ENCODE results near the gene RPA3. TPM values are rescaled to one million over a fixed set of nuclear protein-coding genes. Genes with fewer than 3 reads are reported as not detected.

Gene RPA3
- total RNA-seq, 4 donors from 2014 or later, result 14.9 to 35.2 (median 18.4) TPM

DNA sequence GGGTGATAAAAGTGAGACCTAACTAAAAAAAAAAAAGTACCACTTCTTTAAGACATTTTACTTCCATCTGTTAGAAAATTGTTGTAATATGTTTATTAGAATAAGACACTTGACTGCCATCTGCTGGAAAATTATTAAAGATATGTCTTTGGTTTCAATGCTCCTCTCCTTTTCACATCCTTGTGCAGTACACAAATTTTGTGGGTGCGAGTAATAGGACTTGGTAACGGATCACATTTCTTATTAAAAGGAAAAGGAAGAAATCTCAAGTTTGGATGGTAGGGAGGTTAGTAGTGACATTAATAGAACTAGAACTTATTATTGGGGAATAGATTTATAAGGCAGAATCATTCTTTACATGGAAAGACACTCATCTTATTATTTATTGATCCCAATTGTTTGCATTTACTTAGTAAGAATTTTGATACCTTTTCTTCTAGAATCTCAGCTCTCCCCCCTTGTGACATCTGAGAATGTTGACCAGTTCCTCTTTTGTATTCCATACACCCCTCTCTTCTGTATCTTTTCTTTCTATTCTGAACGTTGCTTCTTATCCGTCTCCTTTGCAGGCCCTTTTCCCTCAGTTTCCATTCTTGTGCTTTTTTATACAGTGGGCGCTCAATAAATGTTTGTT is 43.0 kb upstream of the RPA3 start:
- DNase-seq (ENCODE audit: low spot score in 2 of 2), result no peak
- Histone ChIP-seq H3K27ac (peak overlapping the region; percentile 86), H3K36me3 (no peaks in the 10 kb centered on the region), H3K27me3 (no peaks in the 10 kb centered on the region), H3K4me3 (peak overlapping the region; percentile 50), H3K9me3 (no peaks in the 10 kb centered on the region), H3K4me1 (peaks cover 28% of the 10 kb centered on the region)
- TF ChIP-seq POLR2A (IDR thresholded peaks at IDR 0.05) (no peak), EP300 (IDR thresholded peaks at IDR 0.05) (no peak), POLR2AphosphoS5 (IDR thresholded peaks at IDR 0.05) (no peak)
- TF ChIP-seq, protein P1, sequence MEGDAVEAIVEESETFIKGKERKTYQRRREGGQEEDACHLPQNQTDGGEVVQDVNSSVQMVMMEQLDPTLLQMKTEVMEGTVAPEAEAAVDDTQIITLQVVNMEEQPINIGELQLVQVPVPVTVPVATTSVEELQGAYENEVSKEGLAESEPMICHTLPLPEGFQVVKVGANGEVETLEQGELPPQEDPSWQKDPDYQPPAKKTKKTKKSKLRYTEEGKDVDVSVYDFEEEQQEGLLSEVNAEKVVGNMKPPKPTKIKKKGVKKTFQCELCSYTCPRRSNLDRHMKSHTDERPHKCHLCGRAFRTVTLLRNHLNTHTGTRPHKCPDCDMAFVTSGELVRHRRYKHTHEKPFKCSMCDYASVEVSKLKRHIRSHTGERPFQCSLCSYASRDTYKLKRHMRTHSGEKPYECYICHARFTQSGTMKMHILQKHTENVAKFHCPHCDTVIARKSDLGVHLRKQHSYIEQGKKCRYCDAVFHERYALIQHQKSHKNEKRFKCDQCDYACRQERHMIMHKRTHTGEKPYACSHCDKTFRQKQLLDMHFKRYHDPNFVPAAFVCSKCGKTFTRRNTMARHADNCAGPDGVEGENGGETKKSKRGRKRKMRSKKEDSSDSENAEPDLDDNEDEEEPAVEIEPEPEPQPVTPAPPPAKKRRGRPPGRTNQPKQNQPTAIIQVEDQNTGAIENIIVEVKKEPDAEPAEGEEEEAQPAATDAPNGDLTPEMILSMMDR (IDR thresholded peaks at IDR 0.05), result peak in 1 of 2 donors; percentile 29
- 24% methylated on average over 5 of the region's 5 CpGs for WGBS

DNA sequence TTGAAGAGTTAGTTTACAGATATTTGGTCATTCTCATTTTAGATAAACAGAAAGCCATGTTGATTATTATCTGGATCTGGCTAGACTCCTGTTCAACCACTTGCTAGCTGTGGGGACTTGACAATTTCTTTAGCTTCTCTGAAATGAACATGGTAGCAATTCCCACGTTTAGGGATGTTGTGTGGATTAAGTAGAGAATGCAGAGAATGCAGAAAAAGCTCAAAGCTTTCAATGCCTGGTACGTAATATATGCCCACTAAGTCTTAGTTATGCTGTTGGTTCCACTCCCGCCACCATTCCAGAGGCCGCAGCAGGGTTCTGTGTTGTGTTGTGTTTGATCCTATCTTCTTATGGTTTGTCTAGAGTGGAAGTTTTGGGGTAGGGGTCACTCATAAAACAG is 39.2 kb upstream of the RPA3 start:
- H3K36me3 ChIP-seq, result no peaks in the 10 kb centered on the region
- H3K4me1 ChIP-seq, result peaks cover 13% of the 10 kb centered on the region
- H3K9me3 ChIP-seq, result no peaks in the 10 kb centered on the region
- no peak overlapping the region for H3K4me3 ChIP-seq
- WGBS, result 79% methylated on average over 4 of the region's 4 CpGs
- DNase-seq (ENCODE audit: low spot score in 2 of 2), result no peak
- TF ChIP-seq POLR2AphosphoS5 (IDR thresholded peaks at IDR 0.05) (no peak), POLR2A (IDR thresholded peaks at IDR 0.05) (no peak), EP300 (IDR thresholded peaks at IDR 0.05) (no peak)
- TF ChIP-seq, protein P1 (IDR thresholded peaks at IDR 0.05), result no peak
- H3K27me3 ChIP-seq, result no peaks in the 10 kb centered on the region
- no peak overlapping the region for H3K27ac ChIP-seq

DNA sequence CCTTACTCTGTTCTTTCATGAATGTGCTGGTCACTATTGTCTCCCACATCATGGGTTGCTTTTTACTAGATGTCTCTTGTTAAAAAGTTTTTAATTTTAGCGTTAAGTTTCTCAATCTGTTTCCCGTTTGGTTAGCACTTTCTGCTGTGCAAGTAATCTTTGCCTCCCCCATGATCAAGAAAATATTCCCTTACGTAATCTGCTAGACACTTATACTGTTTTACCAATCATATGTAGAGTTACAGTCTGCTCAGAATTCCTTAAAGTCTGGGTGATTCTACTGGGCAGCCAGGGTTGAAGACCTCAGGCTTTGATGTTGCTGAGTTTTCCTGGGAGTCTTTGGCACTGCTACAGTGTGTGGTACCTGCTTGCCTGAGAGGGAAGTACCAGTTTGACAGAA is 38.2 kb upstream of the RPA3 start:
- DNase-seq (ENCODE audit: low spot score in 2 of 2), result no peak
- Histone ChIP-seq H3K9me3 (no peaks in the 10 kb centered on the region), H3K4me3 (no peak overlapping the region), H3K27ac (no peak overlapping the region), H3K36me3 (no peaks in the 10 kb centered on the region), H3K27me3 (no peaks in the 10 kb centered on the region), H3K4me1 (peaks cover 6% of the 10 kb centered on the region)
- TF ChIP-seq, protein P1 (IDR thresholded peaks at IDR 0.05), result no peak
- TF ChIP-seq POLR2AphosphoS5 (IDR thresholded peaks at IDR 0.05) (no peak), POLR2A (IDR thresholded peaks at IDR 0.05) (no peak), EP300 (IDR thresholded peaks at IDR 0.05) (no peak)
- WGBS, result 82% methylated on average over 3 of the region's 3 CpGs

DNA sequence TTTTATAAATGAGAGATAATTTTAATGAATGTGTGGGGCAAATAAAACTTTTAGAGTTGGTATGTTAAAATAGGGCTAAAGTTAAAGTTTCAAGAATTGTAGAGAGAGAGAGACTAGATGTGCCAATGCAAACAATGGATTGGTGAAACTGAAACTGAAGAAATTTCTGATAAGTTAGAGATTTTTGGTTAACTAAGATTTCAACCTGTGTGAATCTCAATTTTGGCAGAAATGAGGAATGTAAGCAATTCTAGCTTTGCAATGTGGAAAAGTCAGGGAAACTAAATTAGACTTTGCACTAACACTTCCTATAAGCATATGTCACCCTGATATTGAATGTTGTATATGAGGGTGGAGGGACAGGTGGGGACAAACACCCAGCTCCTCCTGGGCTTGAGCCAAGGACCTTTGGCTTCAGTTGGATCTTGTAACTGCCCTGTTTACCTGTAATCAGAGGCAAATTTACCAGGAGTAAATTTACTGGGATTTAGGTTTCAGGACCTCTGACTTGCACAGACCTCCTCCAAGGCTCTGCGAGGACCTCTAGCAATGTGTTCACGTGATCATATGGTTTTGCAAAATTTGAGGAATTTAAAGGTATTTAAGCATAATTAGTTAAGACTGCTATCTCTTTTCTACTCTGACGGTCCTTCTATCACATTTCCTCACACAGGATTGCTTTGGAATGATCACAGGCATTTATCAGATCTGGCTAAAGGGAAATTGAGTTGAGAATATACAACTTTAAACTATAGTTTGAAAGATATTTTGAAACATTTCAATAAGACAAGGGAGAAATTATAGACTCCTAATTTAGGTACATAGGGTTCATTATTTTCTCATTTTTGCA is 33.1 kb upstream of the RPA3 start:
- no peak overlapping the region for H3K27ac ChIP-seq

More for the DNA sequence above, 33.1 kb upstream of the RPA3 start:
- Histone ChIP-seq H3K27me3 (no peaks in the 10 kb centered on the region), H3K4me3 (no peak overlapping the region), H3K9me3 (no peaks in the 10 kb centered on the region), H3K36me3 (no peaks in the 10 kb centered on the region), H3K4me1 (no peaks in the 10 kb centered on the region)
- TF ChIP-seq POLR2AphosphoS5 (IDR thresholded peaks at IDR 0.05) (no peak), EP300 (IDR thresholded peaks at IDR 0.05) (no peak), POLR2A (IDR thresholded peaks at IDR 0.05) (no peak)
- TF ChIP-seq, protein P1 (IDR thresholded peaks at IDR 0.05), result no peak
- 85% methylated on average over 3 of the region's 3 CpGs for WGBS
- no peak for DNase-seq (ENCODE audit: low spot score in 2 of 2)
